NT2/D1 (cell line): ENCODE results near the gene RTEL1.
"Not testable (repeated sequence)": the region's sequence is repeated elsewhere in the genome, so short reads cannot be mapped to it uniquely, and the experiment has no call there.

Experiments
- SUZ12 ChIP-seq: IDR thresholded peaks from 2 replicates; pipeline ENCODE4 v1.6.1; 2011; ENCODE audit not compliant: insufficient read length, insufficient read depth; ENCODE audit errors: extremely low read depth
- YY1 ChIP-seq: IDR thresholded peaks from 2 replicates; pipeline ENCODE4 v1.6.1; 2011; ENCODE audit not compliant: insufficient read length, insufficient read depth

GRCh38 chr20:63671695-63672094 is 13.6 kb downstream of the RTEL1 start:
- not testable (repeated sequence) for TF ChIP-seq YY1, SUZ12
